HepG2 (cell line): ENCODE measurements around the gene UCHL3. TPM values are rescaled to one million over a fixed set of nuclear protein-coding genes. Genes with fewer than 3 reads are reported as not detected.
A peak's percentile ranks its signal among the peaks of the same experiment; 100 is the strongest.

Source experiments
- NFE2L1 ChIP-seq: sonication (generic); formaldehyde crosslinking; IDR thresholded peaks from 2 replicates; pipeline ENCODE4 v1.4.0; 2020; ENCODE audit warnings: missing genetic modification reagents, mild to moderate bottlenecking, borderline replicate concordance
- NONO ChIP-seq, 2 experiments: fragments of 450-650 bp in 1 of 2; sonication (generic) in 1 of 2; formaldehyde crosslinking in 1 of 2; IDR thresholded peaks in 1 of 2; conservative IDR thresholded peaks in 1 of 2; 2 replicates each; pipeline versions ENCODE4 v1.6.1 to v1.8.0; 2017 to 2022; ENCODE audit warnings: mild to moderate bottlenecking in 1 of 2, missing genetic modification reagents in 1 of 2, moderate library complexity in 1 of 2
- PHF8 ChIP-seq: sonication (generic); formaldehyde crosslinking; IDR thresholded peaks from 2 replicates; pipeline ENCODE4 v1.5.0; 2020; ENCODE audit warnings: missing genetic modification reagents
- TEAD3 ChIP-seq: optimal IDR thresholded peaks from 2 replicates; pipeline ENCODE3; 2016; ENCODE audit warnings: borderline replicate concordance
- YEATS2 ChIP-seq: sonication (generic); formaldehyde crosslinking; IDR thresholded peaks from 2 replicates; pipeline ENCODE4 v1.4.0; 2020; ENCODE audit warnings: missing genetic modification reagents, borderline replicate concordance
- YEATS4 ChIP-seq: sonication (generic); formaldehyde crosslinking; IDR thresholded peaks from 2 replicates; pipeline ENCODE4 v1.4.0; 2020; ENCODE audit warnings: missing genetic modification reagents, borderline replicate concordance
- ZIK1 ChIP-seq: sonication (generic); formaldehyde crosslinking; IDR thresholded peaks from 2 replicates; pipeline ENCODE4 v1.5.0; 2020; ENCODE audit warnings: mild to moderate bottlenecking, low read depth, missing genetic modification reagents, borderline replicate concordance
- ZNF101 ChIP-seq: sonication (generic); formaldehyde crosslinking; IDR thresholded peaks from 2 replicates; pipeline ENCODE4 v1.4.0; 2020; ENCODE audit warnings: mild to moderate bottlenecking, low read depth, missing genetic modification reagents, borderline replicate concordance
- ZNF17 ChIP-seq: sonication (generic); formaldehyde crosslinking; IDR thresholded peaks from 2 replicates; pipeline ENCODE4 v1.5.0; 2020; ENCODE audit warnings: mild to moderate bottlenecking, missing genetic modification reagents
- ZNF232 ChIP-seq: sonication (generic); formaldehyde crosslinking; IDR thresholded peaks from 2 replicates; pipeline ENCODE4 v1.4.0; 2020; ENCODE audit warnings: missing genetic modification reagents, borderline replicate concordance
- ZNF496 ChIP-seq: sonication (generic); formaldehyde crosslinking; IDR thresholded peaks from 2 replicates; pipeline ENCODE4 v1.8.1; 2023; ENCODE audit warnings: mild to moderate bottlenecking, moderate library complexity, missing genetic modification reagents; ENCODE audit not compliant: insufficient replicate concordance
- ZNF510 ChIP-seq: sonication (generic); formaldehyde crosslinking; IDR thresholded peaks from 2 replicates; pipeline ENCODE4 v1.4.0; 2020; ENCODE audit warnings: low read depth, mild to moderate bottlenecking, missing genetic modification reagents
- ZNF569 ChIP-seq: sonication (generic); formaldehyde crosslinking; IDR thresholded peaks from 2 replicates; pipeline ENCODE4 v1.5.0; 2020; ENCODE audit warnings: mild to moderate bottlenecking, missing genetic modification reagents, moderate library complexity, borderline replicate concordance
- ZNF772 ChIP-seq: sonication (generic); formaldehyde crosslinking; IDR thresholded peaks from 2 replicates; pipeline ENCODE4 v1.5.0; 2020; ENCODE audit warnings: mild to moderate bottlenecking, missing genetic modification reagents
- polyA plus RNA-seq, 8 experiments: library from polyadenylated mRNA; depleted of rRNA in 3 of 8; stranded (reverse) in 7 of 8; unstranded in 1 of 8; fragments of >200 nt; fragmentation: Illumina TruSeq in 4 of 8; extraction: Trizol in 4 of 8; gene quantifications; 2 replicates each; pipeline versions ENCODE4 v1.2.1 to v1.2.3, GENCODE V29; 2011 to 2016; ENCODE audit warnings: low read depth in 4 of 8, missing spikeins in 1 of 8, mixed read lengths in 1 of 8; ENCODE audit not compliant: insufficient read depth in 1 of 8
- total RNA-seq, 5 experiments: library from RNA; depleted of rRNA; stranded (reverse); fragments of >200 nt; fragmentation: Illumina TruSeq; extraction: Trizol; gene quantifications; 2 replicates each; pipeline ENCODE4 v1.2.3, GENCODE V29; 2016; ENCODE audit warnings: low read depth in 1 of 5
- TF ChIP-seq, protein P1 (sequence below): sonication (generic); formaldehyde crosslinking; IDR thresholded peaks from 2 replicates; pipeline ENCODE4 v1.8.0; 2022; ENCODE audit warnings: mild to moderate bottlenecking, missing genetic modification reagents; ENCODE audit not compliant: insufficient replicate concordance
- TF ChIP-seq, protein P2 (sequence below): sonication (generic); formaldehyde crosslinking; IDR thresholded peaks from 2 replicates; pipeline ENCODE4 v1.5.0; 2020; ENCODE audit warnings: missing genetic modification reagents
- TF ChIP-seq, protein P3 (sequence below): sonication (generic); formaldehyde crosslinking; IDR thresholded peaks from 2 replicates; pipeline ENCODE4 v1.4.0; 2020; ENCODE audit warnings: missing genetic modification reagents, borderline replicate concordance
- TF ChIP-seq, protein P4 (sequence below): fragments of 450-650 bp; IDR thresholded peaks from 2 replicates; pipeline ENCODE4 v1.6.1; 2016
- TF ChIP-seq, protein P5 (sequence below): sonication (generic); formaldehyde crosslinking; IDR thresholded peaks from 2 replicates; pipeline ENCODE4 v1.5.0; 2020; ENCODE audit warnings: missing genetic modification reagents

Gene UCHL3
- total and polyA plus RNA-seq, 2 of the 13 experiments (the other 11 are each of a cell fraction or from before 2014, with no cell fraction given), result 36.2 to 93.3 TPM

DNA sequence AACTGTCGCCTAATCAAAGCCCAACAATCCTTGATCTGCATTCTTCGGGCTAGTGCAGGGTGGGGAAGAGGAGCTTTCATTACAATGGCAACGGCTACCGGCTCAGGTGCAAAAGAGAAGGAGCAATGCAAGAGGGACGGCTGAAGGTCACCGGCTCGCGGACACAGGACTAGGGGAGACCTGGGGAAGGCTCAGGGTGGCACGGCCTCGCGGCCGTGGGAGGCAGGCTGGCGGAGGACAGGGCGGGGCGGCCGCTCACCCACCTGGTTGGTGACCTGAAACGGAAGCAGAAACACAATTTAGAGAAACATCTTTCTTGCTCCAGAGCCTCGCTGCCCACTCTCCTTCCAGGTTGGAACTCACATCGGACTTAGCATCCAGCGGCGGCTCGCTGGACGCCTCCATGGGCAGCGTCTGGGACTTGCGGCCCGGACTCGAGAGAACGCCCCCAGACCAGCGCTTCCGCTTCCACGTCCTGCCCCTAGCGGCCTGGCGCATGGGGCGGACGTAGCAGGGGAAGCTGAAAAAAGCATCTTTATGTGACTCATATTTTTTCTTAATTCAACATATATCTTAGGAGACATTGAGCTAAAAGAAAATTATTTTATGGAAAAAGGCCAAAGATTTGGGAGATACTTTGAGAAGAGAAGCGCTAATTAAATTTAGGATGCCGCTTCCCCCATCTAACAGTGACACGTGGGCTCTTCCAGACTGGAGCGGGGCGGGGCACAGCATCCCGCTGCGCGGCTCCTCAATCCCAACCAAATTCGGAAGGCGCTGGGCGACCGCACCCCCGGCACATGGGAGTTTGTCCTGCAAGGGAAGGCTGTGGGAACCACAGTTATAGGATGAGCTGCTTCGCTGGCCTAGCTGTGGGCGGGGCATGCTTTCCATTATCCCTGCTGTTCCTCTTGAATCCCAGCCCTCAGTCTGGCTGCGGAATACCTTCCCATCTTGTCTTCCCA lies 11.9 kb upstream of the UCHL3 start, which contains the start of gene COMMD6 (continued):
- TF ChIP-seq, protein P1, sequence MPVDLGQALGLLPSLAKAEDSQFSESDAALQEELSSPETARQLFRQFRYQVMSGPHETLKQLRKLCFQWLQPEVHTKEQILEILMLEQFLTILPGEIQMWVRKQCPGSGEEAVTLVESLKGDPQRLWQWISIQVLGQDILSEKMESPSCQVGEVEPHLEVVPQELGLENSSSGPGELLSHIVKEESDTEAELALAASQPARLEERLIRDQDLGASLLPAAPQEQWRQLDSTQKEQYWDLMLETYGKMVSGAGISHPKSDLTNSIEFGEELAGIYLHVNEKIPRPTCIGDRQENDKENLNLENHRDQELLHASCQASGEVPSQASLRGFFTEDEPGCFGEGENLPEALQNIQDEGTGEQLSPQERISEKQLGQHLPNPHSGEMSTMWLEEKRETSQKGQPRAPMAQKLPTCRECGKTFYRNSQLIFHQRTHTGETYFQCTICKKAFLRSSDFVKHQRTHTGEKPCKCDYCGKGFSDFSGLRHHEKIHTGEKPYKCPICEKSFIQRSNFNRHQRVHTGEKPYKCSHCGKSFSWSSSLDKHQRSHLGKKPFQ (CRISPR knock-in tag), result no peak
- TF ChIP-seq PHF8 (CRISPR knock-in tag) (peak; percentile 95), ZIK1 (CRISPR knock-in tag) (no peak), NONO (IDR thresholded peaks at IDR 0.05) (no peak), NONO (CRISPR knock-in tag; conservative IDR thresholded peaks at IDR 0.05) (peak; percentile 27; the same call in 1 of the 2 replicates), ZNF496 (CRISPR knock-in tag) (no peak), ZNF510 (CRISPR knock-in tag) (0 out of 2 replicates have a peak, but pooled peaks have one; percentile 46), ZNF772 (no peak), TEAD3 (CRISPR knock-in tag) (peak; percentile 22), ZNF232 (CRISPR knock-in tag) (peak; percentile 27; the same call in 1 of the 2 replicates), ZNF101 (CRISPR knock-in tag) (no peak), YEATS4 (peak; percentile 68), NFE2L1 (CRISPR knock-in tag) (no peak), YEATS2 (peak; percentile 76; the same call in 1 of the 2 replicates), ZNF569 (no peak), ZNF17 (CRISPR knock-in tag) (no peak)
- TF ChIP-seq, protein P2, sequence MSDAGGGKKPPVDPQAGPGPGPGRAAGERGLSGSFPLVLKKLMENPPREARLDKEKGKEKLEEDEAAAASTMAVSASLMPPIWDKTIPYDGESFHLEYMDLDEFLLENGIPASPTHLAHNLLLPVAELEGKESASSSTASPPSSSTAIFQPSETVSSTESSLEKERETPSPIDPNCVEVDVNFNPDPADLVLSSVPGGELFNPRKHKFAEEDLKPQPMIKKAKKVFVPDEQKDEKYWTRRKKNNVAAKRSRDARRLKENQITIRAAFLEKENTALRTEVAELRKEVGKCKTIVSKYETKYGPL, result no peak
- TF ChIP-seq, protein P3, sequence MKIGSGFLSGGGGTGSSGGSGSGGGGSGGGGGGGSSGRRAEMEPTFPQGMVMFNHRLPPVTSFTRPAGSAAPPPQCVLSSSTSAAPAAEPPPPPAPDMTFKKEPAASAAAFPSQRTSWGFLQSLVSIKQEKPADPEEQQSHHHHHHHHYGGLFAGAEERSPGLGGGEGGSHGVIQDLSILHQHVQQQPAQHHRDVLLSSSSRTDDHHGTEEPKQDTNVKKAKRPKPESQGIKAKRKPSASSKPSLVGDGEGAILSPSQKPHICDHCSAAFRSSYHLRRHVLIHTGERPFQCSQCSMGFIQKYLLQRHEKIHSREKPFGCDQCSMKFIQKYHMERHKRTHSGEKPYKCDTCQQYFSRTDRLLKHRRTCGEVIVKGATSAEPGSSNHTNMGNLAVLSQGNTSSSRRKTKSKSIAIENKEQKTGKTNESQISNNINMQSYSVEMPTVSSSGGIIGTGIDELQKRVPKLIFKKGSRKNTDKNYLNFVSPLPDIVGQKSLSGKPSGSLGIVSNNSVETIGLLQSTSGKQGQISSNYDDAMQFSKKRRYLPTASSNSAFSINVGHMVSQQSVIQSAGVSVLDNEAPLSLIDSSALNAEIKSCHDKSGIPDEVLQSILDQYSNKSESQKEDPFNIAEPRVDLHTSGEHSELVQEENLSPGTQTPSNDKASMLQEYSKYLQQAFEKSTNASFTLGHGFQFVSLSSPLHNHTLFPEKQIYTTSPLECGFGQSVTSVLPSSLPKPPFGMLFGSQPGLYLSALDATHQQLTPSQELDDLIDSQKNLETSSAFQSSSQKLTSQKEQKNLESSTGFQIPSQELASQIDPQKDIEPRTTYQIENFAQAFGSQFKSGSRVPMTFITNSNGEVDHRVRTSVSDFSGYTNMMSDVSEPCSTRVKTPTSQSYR (CRISPR knock-in tag), result no peak
- TF ChIP-seq, protein P4, sequence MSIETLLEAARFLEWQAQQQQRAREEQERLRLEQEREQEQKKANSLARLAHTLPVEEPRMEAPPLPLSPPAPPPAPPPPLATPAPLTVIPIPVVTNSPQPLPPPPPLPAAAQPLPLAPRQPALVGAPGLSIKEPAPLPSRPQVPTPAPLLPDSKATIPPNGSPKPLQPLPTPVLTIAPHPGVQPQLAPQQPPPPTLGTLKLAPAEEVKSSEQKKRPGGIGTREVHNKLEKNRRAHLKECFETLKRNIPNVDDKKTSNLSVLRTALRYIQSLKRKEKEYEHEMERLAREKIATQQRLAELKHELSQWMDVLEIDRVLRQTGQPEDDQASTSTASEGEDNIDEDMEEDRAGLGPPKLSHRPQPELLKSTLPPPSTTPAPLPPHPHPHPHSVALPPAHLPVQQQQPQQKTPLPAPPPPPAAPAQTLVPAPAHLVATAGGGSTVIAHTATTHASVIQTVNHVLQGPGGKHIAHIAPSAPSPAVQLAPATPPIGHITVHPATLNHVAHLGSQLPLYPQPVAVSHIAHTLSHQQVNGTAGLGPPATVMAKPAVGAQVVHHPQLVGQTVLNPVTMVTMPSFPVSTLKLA, result no peak; the same call in 1 of the 2 replicates
- TF ChIP-seq, protein P5, sequence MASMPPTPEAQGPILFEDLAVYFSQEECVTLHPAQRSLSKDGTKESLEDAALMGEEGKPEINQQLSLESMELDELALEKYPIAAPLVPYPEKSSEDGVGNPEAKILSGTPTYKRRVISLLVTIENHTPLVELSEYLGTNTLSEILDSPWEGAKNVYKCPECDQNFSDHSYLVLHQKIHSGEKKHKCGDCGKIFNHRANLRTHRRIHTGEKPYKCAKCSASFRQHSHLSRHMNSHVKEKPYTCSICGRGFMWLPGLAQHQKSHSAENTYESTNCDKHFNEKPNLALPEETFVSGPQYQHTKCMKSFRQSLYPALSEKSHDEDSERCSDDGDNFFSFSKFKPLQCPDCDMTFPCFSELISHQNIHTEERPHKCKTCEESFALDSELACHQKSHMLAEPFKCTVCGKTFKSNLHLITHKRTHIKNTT (CRISPR knock-in tag), result no peak
